ENCODE data around the gene ATP8A1.

Gene ATP8A1

DNA sequence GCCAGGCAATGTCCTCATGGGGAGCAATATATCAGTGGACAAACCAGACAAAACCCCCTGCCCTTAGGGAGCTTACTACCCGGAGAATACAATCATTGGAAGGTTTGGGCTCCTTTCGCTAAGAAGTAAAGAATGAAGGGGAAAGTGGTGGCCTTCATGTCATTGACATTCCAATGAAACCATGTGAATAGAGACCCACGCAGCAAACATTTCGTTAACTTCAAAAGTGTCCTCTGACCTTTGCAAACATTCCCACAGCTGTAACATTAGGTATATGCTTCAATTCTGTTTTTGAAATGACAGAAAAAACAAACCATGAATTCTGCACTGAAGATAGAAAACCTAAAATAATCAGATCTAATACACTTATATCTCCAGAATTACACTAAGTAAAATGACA lies 7.0 kb downstream of the ATP8A1 start:
- no peak for DNase-seq (ENCODE audit: low read depth, low spot score)

DNA sequence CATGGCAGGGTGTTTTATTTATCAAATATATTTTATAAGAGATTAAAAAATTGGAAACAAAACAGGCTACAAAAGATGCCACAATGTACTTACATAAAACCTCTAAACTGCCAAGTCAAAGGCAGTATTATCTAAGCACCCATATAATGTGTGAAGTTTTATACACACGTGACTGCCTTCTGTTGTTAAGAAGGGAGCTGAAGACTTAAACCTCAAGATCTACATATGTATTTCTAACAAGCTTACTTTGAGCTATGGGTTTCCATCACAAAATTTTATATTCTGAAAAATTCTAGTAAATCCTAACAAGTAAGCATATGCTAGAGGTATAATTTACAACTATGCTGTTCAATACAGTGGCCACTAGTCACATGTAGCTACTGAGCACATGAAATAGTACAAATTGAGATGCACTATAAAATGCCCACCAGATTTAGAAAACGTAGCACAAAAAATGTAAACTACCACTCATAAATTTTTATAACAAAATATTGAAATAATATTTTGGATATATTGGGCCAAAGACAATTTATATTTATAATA lies 9.8 kb downstream of the ATP8A1 start:
- no peak for DNase-seq (ENCODE audit: low read depth, low spot score)

DNA sequence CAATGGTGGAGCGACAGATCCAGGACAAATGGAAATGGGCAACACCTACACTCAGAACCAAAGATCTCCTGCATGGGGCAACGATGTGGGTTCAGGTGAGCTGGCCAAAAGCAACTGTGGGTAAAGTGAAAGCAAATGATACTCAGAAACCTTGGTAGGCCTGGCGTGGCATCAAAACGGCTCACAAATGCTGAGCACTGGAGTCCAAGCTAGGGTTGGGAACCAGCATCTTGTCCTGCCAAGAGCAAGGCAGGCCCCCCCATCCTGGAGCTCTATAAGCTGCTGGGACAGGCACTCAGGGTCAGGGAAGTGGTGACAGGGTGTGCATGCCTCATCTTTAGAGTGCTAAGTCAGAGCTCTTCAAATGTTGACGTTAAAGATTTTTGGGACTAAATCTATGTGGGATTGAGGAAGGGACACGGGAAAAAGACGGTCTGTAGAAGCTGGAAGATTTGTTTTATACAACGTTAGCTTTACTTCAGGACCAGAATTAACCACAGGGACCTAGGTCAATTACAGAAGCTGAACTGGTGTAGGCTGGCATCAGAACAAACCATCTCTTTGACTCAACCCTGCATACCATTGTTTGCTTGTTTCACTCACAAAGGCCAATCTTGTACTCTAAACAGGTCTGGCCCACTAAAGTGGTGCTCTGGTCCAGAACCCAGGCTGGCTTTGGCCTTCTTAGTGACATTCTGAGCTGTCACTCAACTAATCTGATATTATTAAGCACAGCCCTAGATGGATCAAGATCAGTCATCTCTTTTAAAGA lies 10.7 kb downstream of the ATP8A1 start:
- no peak for DNase-seq (ENCODE audit: low read depth, low spot score)

DNA sequence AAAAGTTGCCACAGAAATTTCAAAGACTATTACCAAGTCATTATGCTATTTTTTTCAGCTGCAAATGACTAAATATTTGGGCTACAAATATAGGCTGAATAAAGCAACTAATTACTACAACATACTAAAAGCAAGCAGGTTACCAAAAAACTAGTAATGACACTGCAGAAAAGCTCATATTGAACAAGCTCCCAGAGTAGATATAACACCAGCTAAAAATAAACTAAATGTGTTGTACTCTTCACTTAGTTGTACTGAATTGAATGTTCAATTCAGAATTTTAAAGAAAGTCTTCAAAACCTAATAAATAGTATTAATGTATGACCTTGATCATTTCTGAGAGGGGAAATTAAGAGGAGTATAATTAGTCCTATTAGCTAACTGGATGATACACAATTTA lies 12.0 kb downstream of the ATP8A1 start:
- no peak for DNase-seq (ENCODE audit: low read depth, low spot score)

DNA sequence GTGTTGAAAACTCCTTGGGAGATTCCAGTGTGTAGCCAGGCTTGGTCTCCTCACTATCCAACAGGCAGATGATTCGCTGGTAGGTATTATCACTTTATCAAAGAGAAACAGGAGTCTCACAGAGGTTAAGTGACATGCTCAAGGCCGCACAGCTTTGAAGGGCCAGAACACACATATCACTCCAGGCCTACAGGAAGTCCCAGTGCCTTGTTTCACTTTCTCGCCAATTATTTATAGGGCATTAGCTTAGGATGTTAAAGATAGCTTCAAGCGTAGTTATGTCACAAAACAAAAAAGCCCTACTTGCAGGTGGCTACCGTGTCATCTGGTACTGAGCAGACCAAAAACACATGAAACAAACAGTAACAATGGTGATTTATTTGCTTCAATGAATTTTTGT lies 13.2 kb downstream of the ATP8A1 start:
- DNase-seq (ENCODE audit: low read depth, low spot score), result no peak

DNA sequence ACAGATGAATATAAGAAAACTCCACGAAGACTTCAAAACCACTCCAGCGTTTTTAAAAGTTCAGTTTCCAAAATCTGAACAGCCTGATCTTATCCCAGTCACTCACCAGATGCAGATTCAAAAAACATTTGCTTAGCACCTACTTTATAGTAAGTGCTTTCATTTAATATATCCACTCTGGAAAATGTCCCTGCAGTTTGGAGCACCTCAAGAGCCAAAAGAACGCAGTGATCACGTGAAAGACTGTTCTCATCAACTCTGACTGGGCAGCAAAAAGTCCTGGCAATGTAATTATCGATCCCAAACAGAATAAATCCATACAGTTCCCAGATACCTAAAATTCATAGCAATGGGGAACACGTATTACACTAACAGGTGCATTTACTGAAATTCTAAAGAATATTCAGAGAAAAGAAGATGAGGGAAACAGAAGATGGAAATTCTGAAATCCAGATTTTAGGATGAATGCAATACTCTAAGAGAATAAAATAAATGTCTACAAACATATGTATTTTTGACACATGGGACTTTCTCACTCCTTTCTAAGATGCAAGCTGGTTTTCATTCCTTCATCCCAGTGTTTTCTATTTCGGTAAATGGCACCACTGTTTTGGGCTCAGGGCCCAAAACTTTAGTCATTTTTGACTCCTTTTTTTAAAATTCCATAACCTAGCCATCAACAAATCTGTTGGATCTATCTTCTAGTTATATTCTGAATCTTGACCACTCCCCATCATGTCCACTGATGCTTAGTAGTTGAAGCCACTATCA lies 13.9 kb downstream of the ATP8A1 start:
- no peak for DNase-seq (ENCODE audit: low read depth, low spot score)

DNA sequence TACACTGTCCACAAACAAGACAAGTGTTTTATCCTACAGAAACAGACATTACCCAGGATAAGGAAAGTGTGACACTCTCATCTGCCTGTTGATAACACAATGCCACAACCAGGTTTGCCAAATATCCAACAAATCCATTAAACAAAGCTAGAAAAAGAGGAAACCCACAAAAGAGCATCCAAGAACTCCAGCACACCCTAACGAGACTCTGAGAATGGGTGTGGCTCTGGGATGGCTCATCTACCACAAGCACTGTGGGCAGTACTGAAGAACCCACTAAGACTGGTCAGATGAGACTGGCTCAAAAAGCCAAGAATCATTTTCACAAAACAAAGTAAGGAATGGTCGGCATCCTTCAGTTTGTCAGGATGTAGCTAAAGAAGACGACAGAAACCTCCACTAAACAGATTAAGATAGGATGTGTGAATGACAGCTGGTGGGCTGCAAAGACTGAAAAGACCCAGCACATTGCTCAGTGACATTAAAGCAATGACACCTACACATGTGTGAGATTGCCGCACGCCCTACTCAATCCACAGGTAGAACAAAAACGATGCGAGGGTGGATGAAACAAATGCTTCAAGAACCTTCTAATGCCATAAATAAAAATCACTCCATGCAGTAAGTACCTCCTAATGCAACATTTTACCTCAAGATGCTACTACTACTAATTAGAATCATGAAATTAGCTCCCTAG lies 14.7 kb downstream of the ATP8A1 start:
- DNase-seq (ENCODE audit: low read depth, low spot score), result no peak

DNA sequence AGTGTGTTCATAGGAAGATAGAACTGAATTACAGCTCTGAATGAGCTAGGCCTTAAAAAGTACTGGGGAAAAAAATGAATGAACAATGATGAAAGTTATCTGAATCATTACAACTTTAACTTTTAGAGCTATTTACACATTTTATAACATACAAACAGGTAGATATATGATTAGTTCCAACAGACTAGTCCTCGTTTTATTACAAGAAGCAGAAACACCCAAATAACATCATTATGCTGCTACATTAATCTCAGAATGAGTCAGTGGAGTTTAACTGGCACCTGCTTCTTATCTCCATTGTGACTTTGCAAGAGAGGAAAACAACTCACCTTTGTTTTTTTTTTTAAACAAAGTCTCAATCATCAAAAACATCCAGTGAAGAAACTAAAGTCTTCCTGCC lies 15.2 kb downstream of the ATP8A1 start:
- DNase-seq (ENCODE audit: low read depth, low spot score), result no peak

DNA sequence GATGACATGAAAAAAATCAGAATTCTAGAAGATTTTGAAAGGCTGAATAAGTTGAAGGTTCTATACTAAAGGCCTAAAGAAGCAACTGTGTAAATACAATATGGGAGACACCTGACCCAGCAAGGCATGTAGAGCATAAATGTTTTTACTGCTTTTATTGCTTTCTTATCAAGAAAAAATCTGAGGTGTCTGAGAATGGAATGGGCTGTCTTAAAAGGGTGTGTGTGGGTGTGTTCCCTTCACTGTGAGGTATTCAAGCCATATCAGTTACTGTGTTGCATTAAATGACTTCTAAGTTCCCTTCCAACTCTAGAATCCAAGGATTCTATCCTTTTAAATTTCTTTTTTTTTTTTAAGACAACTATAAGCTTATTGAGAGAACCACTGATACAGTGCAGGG lies 15.7 kb downstream of the ATP8A1 start:
- DNase-seq (ENCODE audit: low read depth, low spot score), result no peak

DNA sequence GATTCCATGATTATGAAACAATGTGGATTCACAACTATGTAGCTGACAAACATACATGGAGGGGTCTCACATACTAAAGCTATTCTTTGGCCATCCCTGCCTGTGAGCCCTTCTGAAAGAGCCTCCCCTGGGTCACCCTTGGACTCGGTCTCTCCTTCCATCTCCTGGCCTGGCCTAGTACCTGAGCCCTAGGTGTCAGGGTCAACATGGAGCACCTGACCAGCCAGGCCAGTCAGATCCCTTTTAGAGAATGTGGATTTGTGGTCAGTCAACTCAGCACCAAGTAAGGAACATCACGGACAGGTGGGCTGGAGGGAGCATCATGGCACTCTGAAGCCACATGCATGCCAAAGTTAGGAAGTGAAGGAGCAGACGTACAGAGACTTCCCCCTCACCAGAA lies 16.3 kb downstream of the ATP8A1 start:
- no peak for DNase-seq (ENCODE audit: low read depth, low spot score)

DNA sequence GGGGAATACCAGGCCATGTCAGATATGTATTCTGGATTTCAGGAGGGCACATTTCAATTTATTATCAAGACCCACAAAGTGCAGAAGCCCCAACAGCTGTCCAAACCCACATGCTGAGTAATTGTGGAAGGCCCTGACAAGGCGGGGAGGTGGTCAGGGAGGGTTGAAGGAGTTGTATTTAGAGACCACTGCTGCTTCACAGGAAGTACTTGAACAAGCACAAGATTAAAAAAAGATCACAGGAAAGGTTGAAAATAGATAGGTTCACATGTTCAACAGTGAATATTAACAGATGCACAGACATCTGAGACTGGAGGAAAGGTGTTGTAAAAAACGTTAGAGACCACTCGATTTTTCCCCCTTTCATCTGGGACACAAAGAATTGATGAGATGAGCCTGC lies 17.9 kb downstream of the ATP8A1 start:
- no peak for DNase-seq (ENCODE audit: low read depth, low spot score)

DNA sequence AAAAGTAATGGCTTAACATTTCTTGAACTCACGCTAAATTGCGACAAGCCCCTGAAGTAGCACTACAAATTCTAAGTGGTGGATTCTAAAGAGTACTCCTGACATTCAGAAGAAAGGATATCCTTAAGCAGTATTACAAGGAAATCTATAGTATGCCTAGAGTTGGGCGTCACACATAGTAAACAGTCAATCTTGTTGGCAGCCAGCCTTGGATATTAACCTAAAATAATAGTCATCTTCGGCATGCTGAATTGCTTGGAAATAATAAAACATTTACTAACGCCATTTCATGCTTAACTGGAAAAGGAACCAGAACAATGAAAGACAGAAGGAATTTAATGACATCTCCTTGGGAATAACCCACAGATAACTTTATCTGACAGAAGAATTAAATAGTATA lies 18.6 kb downstream of the ATP8A1 start:
- no peak for DNase-seq (ENCODE audit: low read depth, low spot score)

DNA sequence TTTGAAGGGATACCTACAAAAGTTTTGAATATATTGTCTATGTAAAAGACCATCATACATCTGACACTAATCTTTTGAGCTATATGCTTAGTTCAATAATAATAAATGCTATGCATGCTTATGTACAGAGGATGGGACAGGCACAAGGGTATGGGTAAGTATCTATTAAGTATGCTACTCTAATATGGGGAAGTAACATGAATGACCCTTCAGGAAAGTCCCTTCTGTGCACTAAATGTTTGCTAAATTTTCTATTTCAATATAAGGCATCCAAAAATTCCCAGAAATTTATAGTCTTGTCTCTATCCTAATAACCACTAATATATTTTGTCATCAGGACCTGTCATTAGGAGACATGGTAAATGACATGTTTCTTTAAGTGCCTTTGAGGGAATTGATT lies 19.0 kb downstream of the ATP8A1 start:
- DNase-seq (ENCODE audit: low read depth, low spot score), result no peak

DNA sequence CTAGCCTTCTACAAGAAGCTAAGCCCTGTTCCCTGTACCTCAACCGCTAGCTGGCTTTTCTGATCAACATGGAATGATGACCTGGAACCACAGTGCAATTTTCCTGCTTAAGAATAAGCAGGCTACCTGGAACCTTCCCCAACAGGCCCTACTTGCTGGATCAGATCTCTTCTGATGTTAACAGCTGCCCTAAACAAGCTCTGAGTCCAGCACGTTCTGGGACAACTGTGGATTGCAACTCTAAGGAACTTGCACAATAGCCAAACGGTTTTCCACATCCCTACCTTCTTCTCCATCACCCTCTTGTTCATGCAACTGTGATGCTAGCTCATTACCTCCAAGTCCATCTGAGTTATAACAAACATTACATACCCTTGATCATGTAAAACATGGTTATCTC lies 19.8 kb downstream of the ATP8A1 start:
- DNase-seq (ENCODE audit: low read depth, low spot score), result no peak

DNA sequence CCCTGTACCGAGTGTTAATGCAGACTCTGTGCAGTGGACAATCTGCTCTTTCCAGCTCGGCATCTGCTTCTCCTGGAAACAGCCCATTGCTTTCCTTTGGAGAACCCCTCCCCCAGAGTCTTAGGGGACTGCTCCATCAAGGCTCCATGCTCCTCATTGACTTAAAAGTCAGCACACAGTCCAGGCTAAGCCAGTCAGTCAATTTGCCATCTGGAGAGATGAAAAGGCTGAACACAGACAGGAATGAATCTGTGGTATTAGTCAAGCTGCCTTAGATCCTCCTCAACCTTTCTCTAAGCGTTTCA lies 20.3 kb downstream of the ATP8A1 start:
- DNase-seq (ENCODE audit: low read depth, low spot score), result no peak

DNA sequence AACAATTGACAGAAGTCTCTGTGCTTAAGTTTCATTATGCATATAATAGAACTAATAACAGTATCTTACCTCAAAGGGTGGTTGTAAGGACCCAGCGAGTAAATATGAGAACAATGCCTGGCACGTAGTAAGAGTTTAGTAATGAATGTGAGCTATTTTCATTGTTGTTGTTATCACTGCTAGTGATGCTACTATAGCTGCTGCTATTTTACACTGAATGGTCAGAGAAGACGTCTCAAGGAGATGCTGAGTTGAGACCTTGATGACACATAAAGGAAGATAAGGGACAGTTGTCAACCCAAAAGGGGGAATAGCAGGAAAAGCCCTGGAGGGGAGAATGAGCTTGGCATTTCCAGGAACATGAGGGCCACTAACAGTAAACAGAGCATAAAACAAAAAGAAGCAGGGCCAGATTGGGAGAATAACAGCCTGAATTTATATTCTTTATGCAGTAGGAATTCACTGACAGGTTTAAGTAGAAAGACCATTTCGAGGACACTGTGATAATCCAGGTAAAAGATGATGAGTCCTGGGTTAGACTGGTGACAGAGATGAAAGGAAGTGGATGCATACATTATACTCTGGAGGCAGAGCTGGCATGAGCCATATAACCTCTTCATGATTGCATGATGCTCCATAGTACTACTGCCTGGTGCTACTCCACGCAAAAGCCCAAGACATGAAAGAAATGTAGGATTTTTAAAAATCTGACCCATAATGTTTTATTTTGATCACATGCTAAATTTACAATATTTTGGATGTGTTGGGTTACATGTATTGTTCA lies 23.1 kb downstream of the ATP8A1 start:
- DNase-seq (ENCODE audit: low read depth, low spot score), result no peak

DNA sequence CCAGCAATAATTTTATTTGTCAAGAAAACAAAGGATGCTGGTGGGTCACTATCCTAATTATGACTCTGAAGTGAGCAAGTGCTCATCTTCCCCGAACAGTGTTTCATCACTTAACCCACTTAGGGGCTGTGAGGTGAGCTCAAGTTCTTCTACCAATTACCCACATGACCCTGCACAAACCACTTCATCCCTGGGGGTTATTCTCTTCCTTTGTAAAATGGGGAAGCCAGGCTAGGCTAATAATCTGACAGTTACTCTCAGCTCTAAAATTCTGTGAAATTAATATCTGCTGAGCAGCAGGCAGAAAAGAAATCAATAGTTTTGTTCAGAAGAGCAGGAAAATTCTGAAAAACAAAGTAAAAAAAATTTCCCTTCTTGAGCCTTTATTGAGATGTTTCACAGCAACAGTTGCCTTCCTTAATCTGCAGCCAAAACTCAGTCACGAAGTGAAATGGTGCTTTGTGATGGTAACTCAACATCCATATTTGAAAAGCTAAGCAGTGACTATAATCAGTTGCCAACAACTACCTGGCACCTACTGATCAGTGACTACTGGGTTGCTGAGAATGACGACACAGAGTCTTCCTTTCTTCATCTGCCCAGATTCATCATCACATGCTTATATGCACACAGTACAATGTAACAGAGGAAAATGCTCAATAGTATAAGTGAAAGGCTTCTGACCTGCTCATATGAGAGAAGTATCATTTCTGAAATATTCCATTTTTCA lies 24.1 kb downstream of the ATP8A1 start:
- DNase-seq (ENCODE audit: low read depth, low spot score), result no peak

DNA sequence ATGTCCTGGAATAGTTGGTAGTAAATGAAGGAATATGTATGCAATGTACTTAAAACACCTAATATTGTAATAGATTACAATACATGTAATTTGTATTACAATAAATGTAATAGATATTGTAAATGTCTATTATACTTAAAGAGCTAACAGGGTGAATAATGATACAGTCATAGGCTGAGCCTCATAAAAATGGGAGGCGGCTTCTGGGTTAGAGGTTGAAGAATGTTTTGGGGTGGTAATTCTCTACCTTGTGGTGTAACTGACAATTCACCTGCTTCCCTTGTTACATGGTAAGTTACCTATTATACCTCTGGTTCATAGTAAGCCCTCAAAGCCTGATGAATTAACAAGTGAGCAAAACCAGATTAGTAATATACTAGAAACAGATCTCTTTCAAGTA lies 26.0 kb downstream of the ATP8A1 start:
- DNase-seq (ENCODE audit: low read depth, low spot score), result no peak

DNA sequence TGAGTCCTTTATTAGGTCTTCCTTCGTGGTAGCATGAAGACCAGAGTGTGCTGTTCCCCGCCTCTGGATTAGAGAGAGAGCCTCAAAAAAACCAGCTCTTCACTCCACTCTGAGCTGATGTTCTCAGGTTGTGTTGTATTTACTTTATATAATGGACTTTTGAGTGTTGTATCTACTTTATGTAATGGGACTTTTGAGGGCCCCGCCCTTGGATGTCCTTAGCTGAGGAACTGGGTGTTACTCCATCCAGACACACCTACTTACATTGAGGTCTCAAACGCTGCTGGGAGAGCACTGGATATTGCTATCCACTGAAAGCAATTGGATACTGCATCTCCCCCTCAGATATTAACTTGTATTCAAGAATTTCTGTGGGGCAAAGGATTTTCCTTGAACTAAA lies 28.2 kb downstream of the ATP8A1 start:
- no peak for DNase-seq (ENCODE audit: low read depth, low spot score)

DNA sequence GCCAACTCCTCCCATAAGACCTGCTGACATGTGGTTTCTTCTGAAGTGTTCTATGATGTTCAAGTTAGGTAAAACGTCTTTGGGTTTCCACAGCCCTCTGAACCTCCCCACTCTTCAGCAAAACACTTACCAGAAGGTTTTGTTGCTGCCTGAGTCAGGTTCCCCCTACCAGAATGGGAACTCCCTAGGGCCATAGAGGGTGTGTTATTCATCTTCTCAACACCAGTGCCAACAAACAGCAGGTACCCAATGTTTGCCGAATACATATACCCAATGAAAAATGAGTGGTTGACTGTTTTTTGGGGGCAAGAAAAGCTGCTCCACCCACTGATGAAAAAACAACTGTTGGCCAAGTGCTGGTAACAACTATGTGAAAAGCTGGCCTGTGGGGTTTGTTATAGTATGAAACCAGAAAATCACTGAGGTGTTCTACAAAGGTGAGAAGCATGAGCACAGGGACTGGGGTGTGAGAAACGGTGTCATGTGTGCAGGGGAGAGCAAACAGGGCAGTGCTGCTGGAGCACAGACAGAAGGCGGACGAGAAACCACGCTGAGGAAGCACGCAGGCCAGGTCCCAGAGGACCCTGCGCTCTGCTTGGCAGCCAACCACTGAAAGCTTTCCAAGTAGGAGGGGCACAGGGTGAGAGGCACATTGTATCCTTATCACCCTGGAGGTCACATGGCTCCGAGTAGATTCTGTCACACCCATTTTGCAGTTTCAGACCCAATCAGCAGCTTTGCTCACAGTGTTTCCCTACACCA lies 28.8 kb downstream of the ATP8A1 start:
- DNase-seq (ENCODE audit: low read depth, low spot score), result no peak

Data from activated CD4-positive, CD25-positive, alpha-beta regulatory T cell treated with anti-CD3 and anti-CD28 coated beads, Interleukin-2, amount 50 U/mL, for 16 hours (primary cell).